ENCODE measurements around the gene SLC30A4. TPM values are rescaled to one million over a fixed set of nuclear protein-coding genes. Genes with fewer than 3 reads are reported as not detected.

Gene SLC30A4
- total RNA-seq, 4 donors from 2014 or later, result 11.7 to 69.3 (median 16.0) TPM

GRCh38 chr15:45549541-45550220 is 27.1 kb upstream of the SLC30A4 start:
- DNase-seq, result no peak
- Histone ChIP-seq H3K27me3 (no peaks in the 10 kb centered on the region), H3K4me1 (no peaks in the 10 kb centered on the region), H3K36me3 (no peaks in the 10 kb centered on the region), H3K4me3 (no peak overlapping the region), H3K9me3 (no peaks in the 10 kb centered on the region), H3K27ac (no peak overlapping the region)
- in situ Hi-C loops (cut with MboI; ENCODE audit: low pct_ligation_motif_present in 1 of 4, low pct_unique_long_range_greater_than_20kb in 1 of 4, low sequenced_read_pairs in 3 of 4), result no loop called here
- no peak for TF ChIP-seq EP300 (IDR thresholded peaks at IDR 0.05; ENCODE audit: low read depth)
- intact Hi-C loops (cut with DNase I; ENCODE audit: low total_unique reads), result no loop called here
- 92% methylated on average over 9 of the region's 9 CpGs for WGBS, 2 donors (ENCODE audit: low coverage in 1 of 2)

- WGBS, 2 donors (ENCODE audit: low coverage in 1 of 2), result 76% methylated on average over 6 to 17 of the region's 17 CpGs
These were observed 26.4 kb upstream of the SLC30A4 start for GRCh38 chr15:45548753-45549520.

DNA sequence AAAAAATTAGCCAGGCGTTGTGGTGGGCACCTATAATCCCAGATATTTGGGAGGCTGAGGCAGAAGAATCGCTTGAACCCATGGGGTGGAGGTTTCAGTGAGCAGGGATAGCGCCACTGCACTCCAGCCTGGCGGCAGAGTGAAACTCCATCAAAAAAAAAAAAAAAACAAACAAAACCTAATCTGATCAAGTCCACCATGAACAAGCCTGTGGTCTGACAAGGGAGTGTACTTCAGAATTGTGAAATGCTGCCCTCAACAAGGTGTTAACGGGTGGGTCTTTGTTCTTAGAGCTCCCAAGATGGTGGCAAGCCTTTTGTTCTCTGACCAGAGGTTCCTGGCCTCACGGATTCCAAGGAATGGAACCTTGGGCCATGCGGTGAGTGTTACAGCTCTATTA is 24.2 kb upstream of the SLC30A4 start:
- intact Hi-C loops (cut with DNase I; ENCODE audit: low total_unique reads) (no loop called here), in situ Hi-C loops (cut with MboI; ENCODE audit: low pct_ligation_motif_present in 1 of 4, low pct_unique_long_range_greater_than_20kb in 1 of 4, low sequenced_read_pairs in 3 of 4) (no loop called here)
- Histone ChIP-seq H3K9me3 (no peaks in the 10 kb centered on the region), H3K36me3 (no peaks in the 10 kb centered on the region), H3K4me3 (no peak overlapping the region), H3K27me3 (no peaks in the 10 kb centered on the region), H3K4me1 (no peaks in the 10 kb centered on the region), H3K27ac (no peak overlapping the region)
- TF ChIP-seq POLR2AphosphoS5 (IDR thresholded peaks at IDR 0.05) (no peak), POLR2A (IDR thresholded peaks at IDR 0.05) (no peak), CTCF (IDR thresholded peaks at IDR 0.05) (no peak), EP300 (IDR thresholded peaks at IDR 0.05; ENCODE audit: low read depth) (no peak)
- DNase-seq, result no peak
- 98% methylated on average over 7 of the region's 7 CpGs; no CpG with 5 or more reads in 1 of the 2 donors for WGBS, 2 donors (ENCODE audit: low coverage in 1 of 2)

More at GRCh38 chr15:45548753-45549520, 26.4 kb upstream of the SLC30A4 start:
- Histone ChIP-seq H3K4me1 (no peaks in the 10 kb centered on the region), H3K9me3 (no peaks in the 10 kb centered on the region), H3K36me3 (no peaks in the 10 kb centered on the region), H3K27me3 (no peaks in the 10 kb centered on the region), H3K4me3 (no peak overlapping the region), H3K27ac (no peak overlapping the region)
- no peak for TF ChIP-seq POLR2AphosphoS5 (IDR thresholded peaks at IDR 0.05)
- no peak for TF ChIP-seq POLR2A (IDR thresholded peaks at IDR 0.05)
- no peak for TF ChIP-seq EP300 (IDR thresholded peaks at IDR 0.05; ENCODE audit: low read depth)
- TF ChIP-seq CTCF (IDR thresholded peaks at IDR 0.05), result no peak
- in situ Hi-C loops (cut with MboI; ENCODE audit: low pct_ligation_motif_present in 1 of 4, low pct_unique_long_range_greater_than_20kb in 1 of 4, low sequenced_read_pairs in 3 of 4) (no loop called here), intact Hi-C loops (cut with DNase I; ENCODE audit: low total_unique reads) (no loop called here)
- no peak for DNase-seq

- TF ChIP-seq POLR2A (IDR thresholded peaks at IDR 0.05) (no peak), CTCF (IDR thresholded peaks at IDR 0.05) (no peak), POLR2AphosphoS5 (IDR thresholded peaks at IDR 0.05) (no peak), EP300 (IDR thresholded peaks at IDR 0.05; ENCODE audit: low read depth) (no peak)
- Histone ChIP-seq H3K27ac (no peak overlapping the region), H3K27me3 (no peaks in the 10 kb centered on the region), H3K4me3 (no peak overlapping the region), H3K4me1 (peaks cover 0 to 2% (median 0%) of the 10 kb centered on the region in 4 donors), H3K36me3 (no peaks in the 10 kb centered on the region), H3K9me3 (no peaks in the 10 kb centered on the region)
- DNase-seq, result no peak
- 88% methylated on average over 4 of the region's 4 CpGs; no CpG with 5 or more reads in 1 of the 2 donors for WGBS, 2 donors (ENCODE audit: low coverage in 1 of 2)
- intact Hi-C loops (cut with DNase I; ENCODE audit: low total_unique reads), result no loop called here
- in situ Hi-C loops (cut with MboI; ENCODE audit: low pct_ligation_motif_present in 1 of 4, low pct_unique_long_range_greater_than_20kb in 1 of 4, low sequenced_read_pairs in 3 of 4), result no loop called here
These were observed 21.9 kb upstream of the SLC30A4 start for GRCh38 chr15:45544266-45545023.

Measured in transverse colon (tissue), 4 donors.